GM19455 (cell line): ENCODE measurements around the gene RAET1E.
A peak's percentile ranks its signal among the peaks of the same experiment; 100 is the strongest.
"Not testable (repeated sequence)": the region's sequence is repeated elsewhere in the genome, so short reads cannot be mapped to it uniquely, and the experiment has no call there.

Experiments
- ATAC-seq: cut with Tn5 transposase; IDR thresholded peaks from one replicate; pipeline ENCODE4 v1.9.1; 2021; ENCODE audit not compliant: unreplicated experiment

The RAET1E gene

GRCh38 chr6:149863698-149864577 lies 34.0 kb downstream of the RAET1E start, which contains the start of gene LRP11:
Gene LRP11 (minus strand): TSS chr6:149864359. CDS start chr6:149864020, 339 bp downstream.
- peak; percentile 88 for ATAC-seq

- ATAC-seq = peak; percentile 30
Measured at GRCh38 chr6:149862922-149863697, 34.8 kb downstream of the RAET1E start.

GRCh38 chr6:149862424-149862738 lies 35.5 kb downstream of the RAET1E start:
- not testable (repeated sequence) for ATAC-seq

GRCh38 chr6:149861603-149862423 lies 36.1 kb downstream of the RAET1E start:
- no peak for ATAC-seq

- no peak for ATAC-seq
Measured at GRCh38 chr6:149860834-149861602, 36.9 kb downstream of the RAET1E start.

GRCh38 chr6:149860513-149860833 lies 37.4 kb downstream of the RAET1E start:
- ATAC-seq = no peak

GRCh38 chr6:149859938-149860337 lies 38.0 kb downstream of the RAET1E start:
- ATAC-seq = no peak

GRCh38 chr6:149859368-149859767 lies 38.5 kb downstream of the RAET1E start:
- no peak for ATAC-seq

GRCh38 chr6:149857541-149857940 lies 40.4 kb downstream of the RAET1E start:
- ATAC-seq = no peak

- no peak for ATAC-seq
Measured at GRCh38 chr6:149856256-149856994, 41.5 kb downstream of the RAET1E start.

- ATAC-seq = no peak
Measured at GRCh38 chr6:149855741-149856140, 42.2 kb downstream of the RAET1E start.

- ATAC-seq = no peak
Measured at GRCh38 chr6:149855040-149855654, 42.8 kb downstream of the RAET1E start.

GRCh38 chr6:149854532-149854931 lies 43.4 kb downstream of the RAET1E start:
- no peak for ATAC-seq

GRCh38 chr6:149854017-149854416 lies 43.9 kb downstream of the RAET1E start:
- not testable (repeated sequence) for ATAC-seq

GRCh38 chr6:149852881-149853280 lies 45.0 kb downstream of the RAET1E start:
- ATAC-seq = no peak

GRCh38 chr6:149852180-149852579 lies 45.7 kb downstream of the RAET1E start:
- no peak for ATAC-seq

GRCh38 chr6:149851461-149852110 lies 46.3 kb downstream of the RAET1E start:
- ATAC-seq = no peak

GRCh38 chr6:149848343-149848742 lies 49.6 kb downstream of the RAET1E start:
- ATAC-seq = not testable (repeated sequence)
